CD4-positive, alpha-beta T cell treated with Interleukin-1 beta for 1 hour (primary cell): ENCODE results near the gene NEK1.

Experiments used
- DNase-seq, 2 donors: peaks; one replicate each; pipeline ENCODE4 v3.0.0-alpha.2; 2020 to 2022

NEK1 gene

GRCh38 chr4:169361756-169362155, 250.6 kb downstream of the NEK1 start:
- DNase-seq = no peak

DNA sequence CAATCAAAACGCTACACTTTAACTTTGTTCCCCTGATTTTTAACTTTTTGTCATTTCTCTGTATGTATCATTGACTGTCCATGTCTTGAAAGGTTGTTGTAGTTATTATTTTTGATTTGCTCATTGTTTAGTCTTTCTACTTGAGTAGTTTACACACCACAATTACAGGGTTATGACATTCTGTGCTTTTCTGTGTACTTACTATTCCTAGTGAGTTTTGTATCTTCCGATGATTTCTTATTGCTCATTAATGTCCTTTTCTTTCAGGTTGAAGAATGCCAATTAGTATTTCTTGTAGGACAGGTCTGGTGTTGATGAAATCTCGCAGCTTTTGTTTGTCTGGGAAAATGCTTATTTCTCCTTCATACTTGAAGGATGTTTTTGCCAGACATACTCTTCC, 252.4 kb downstream of the NEK1 start:
- no peak for DNase-seq

GRCh38 chr4:169352360-169352759, 260.0 kb downstream of the NEK1 start:
- DNase-seq = no peak

DNA sequence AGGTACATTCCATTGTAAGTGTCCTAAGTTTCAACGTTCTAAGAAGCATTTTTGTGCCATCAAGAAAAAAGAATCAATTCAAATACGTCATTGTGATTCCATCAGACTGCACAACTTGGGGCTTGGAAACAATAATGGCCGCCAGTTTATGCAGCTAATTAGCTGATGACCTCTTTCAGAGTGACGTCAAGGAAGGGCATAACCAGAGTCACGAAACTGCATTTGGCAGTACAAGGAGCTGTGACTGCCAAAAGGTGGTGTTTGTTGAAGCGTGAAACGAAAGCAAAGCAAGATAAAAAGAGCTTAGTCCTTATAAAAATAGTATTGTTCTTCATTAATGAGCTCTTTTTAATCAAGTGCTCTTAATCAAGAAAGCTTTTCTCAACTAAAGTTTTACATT, 260.5 kb downstream of the NEK1 start:
- no peak for DNase-seq

- no peak for DNase-seq
These were observed 263.8 kb downstream of the NEK1 start for GRCh38 chr4:169348541-169348940.

- DNase-seq = no peak
These were observed 265.5 kb downstream of the NEK1 start for GRCh38 chr4:169346840-169347239.

DNA sequence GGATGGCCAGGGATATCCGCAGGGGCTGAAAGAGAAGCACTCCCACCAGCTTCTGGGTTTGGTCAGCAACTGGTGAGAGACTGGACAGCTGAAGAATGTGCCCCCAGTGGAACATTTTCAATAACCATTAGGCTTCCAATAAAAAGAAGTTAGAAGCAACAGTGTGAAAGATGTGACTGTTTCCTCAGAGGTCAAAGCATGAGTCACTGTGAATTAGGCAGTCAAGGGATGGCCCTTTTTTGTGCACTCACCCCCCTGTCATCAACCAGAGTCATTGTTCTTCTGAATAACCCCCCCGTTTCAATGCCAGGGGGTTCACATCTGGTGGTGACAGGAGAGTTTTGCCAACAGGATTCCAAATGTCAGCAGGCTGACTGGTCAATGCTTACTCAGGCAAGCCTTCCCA, 267.1 kb downstream of the NEK1 start:
- no peak for DNase-seq
